K562 (cell line): ENCODE results near the gene FOSL2.

Experiments
- EP400 ChIP-seq: fragments of 450-650 bp; IDR thresholded peaks from 2 replicates; pipeline ENCODE4 v1.6.1; 2017; ENCODE audit warnings: antibody characterized with exemption, mild to moderate bottlenecking, moderate library complexity
- ZNF217 ChIP-seq: sonication (generic); formaldehyde crosslinking; IDR thresholded peaks from 2 replicates; pipeline ENCODE4 v1.8.0; 2022; ENCODE audit warnings: mild to moderate bottlenecking, missing genetic modification reagents

DNA sequence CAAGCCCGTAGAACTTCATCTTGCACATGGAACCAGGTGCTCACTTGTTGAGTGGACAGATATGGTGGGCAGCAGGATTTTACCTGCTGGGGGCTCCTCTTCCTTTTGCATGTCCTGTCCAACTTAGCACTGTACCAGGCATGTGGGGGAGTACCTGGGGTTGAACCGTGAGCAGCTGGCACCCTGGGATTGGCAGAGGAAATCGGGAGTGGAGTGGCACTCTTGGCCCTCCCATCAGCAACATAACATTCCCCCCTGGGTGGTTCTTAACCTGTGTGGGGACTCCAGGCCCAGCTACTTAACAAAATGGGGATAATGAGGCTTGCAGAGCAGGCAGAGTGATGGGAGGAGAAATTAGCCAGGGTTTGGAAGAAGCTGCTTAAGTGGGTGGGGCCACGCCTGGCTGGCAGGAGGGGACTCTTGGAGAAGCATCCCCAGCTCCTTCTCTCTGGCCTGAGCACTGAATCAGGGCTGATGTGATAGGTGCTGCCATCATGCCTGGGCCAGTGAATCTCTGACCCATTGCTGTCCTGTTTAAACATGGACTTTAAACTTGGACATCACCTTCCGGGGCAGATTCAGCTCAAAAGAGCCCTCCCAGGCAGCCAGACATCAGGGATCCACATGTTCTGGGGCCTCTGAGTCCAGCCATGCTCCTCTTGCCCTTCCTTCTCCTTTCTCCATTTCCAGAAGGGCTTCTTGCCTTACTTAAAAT lies 15.5 kb downstream of the FOSL2 start:
- TF ChIP-seq EP400 (no peak), ZNF217 (CRISPR knock-in tag) (no peak)
